K562 (cell line): Measurements from ENCODE around the gene VEZF1. TPM values are rescaled to one million over a fixed set of nuclear protein-coding genes. Genes with fewer than 3 reads are reported as not detected.
A peak's percentile ranks its signal among the peaks of the same experiment; 100 is the strongest.

Source experiments
- ATF3 ChIP-seq, 2 experiments: fragments of 450-650 bp in 1 of 2; sonication (generic) in 1 of 2; formaldehyde crosslinking in 1 of 2; IDR thresholded peaks in 1 of 2; conservative IDR thresholded peaks in 1 of 2; 2 replicates each; pipeline versions ENCODE4 v1.6.1 to v1.8.1; 2016 to 2023; ENCODE audit warnings: mild to moderate bottlenecking in 2 of 2, moderate library complexity in 2 of 2, inconsistent platforms in 1 of 2, missing genetic modification reagents in 1 of 2
- CHD1 ChIP-seq: fragments of 200-600 bp; sonication (generic); IDR thresholded peaks from one replicate; pipeline ENCODE4 v1.6.1; 2012; ENCODE audit warnings: mild to moderate bottlenecking, moderate library complexity, low read length, inconsistent platforms
- EGR1 ChIP-seq: fragments of 450-650 bp; conservative IDR thresholded peaks from 2 replicates; pipeline ENCODE4 v1.6.1; 2017; ENCODE audit warnings: mild to moderate bottlenecking
- HDAC1 ChIP-seq, 2 experiments: fragments of 450-650 bp; IDR thresholded peaks; 2 replicates each; pipeline ENCODE4 v1.6.1; 2016 to 2017; ENCODE audit warnings: inconsistent platforms in 1 of 2, mild to moderate bottlenecking in 1 of 2, moderate library complexity in 1 of 2
- RBBP5 ChIP-seq: fragments of 200-600 bp; sonication (generic); IDR thresholded peaks from 2 replicates; pipeline ENCODE4 v1.6.1; 2012; ENCODE audit warnings: borderline replicate concordance, mild to moderate bottlenecking, low read length, control low read depth, inconsistent platforms; ENCODE audit not compliant: insufficient read depth, poor library complexity, severe bottlenecking
- RBFOX2 ChIP-seq: fragments of 200-400 bp; formaldehyde crosslinking; IDR thresholded peaks from 2 replicates; pipeline ENCODE4 v1.6.1; 2017; ENCODE audit warnings: low read depth, mild to moderate bottlenecking, low read length, moderate library complexity
- SMARCE1 ChIP-seq: fragments of 450-650 bp; IDR thresholded peaks from 2 replicates; pipeline ENCODE4 v1.7.1; 2016; ENCODE audit warnings: mild to moderate bottlenecking
- STAT6 ChIP-seq: sonication (generic); formaldehyde crosslinking; IDR thresholded peaks from 2 replicates; pipeline ENCODE4 v1.8.1; 2023; ENCODE audit warnings: mild to moderate bottlenecking, missing genetic modification reagents
- THAP7 ChIP-seq: fragments of 250-450 bp; sonication (Bioruptor Pico); IDR thresholded peaks from 2 replicates; pipeline ENCODE4 v1.5.0; 2021
- UBTF ChIP-seq, 2 experiments: IDR thresholded peaks; 2 replicates each; pipeline ENCODE4 v1.6.1; 2012; ENCODE audit warnings: improper control_type of control experiment in 2 of 2, low read depth in 2 of 2, low read length in 2 of 2, borderline replicate concordance in 1 of 2
- ZNF449 ChIP-seq: fragments of 250-450 bp; sonication (Bioruptor Pico); IDR thresholded peaks from 2 replicates; pipeline ENCODE4 v1.8.0; 2022; ENCODE audit warnings: moderate library complexity, mild to moderate bottlenecking, inconsistent platforms
- ZNF518B ChIP-seq: fragments of 250-450 bp; sonication (Bioruptor Pico); IDR thresholded peaks from 2 replicates; pipeline ENCODE4 v1.5.0; 2021; ENCODE audit warnings: mild to moderate bottlenecking, moderate library complexity
- polyA plus RNA-seq, 8 experiments: library from polyadenylated mRNA; depleted of rRNA in 4 of 8; stranded (reverse) in 5 of 8; unstranded in 3 of 8; fragments of >200 nt; fragmentation: Nextera tagmentation in 2 of 8; fragmentation: Illumina TruSeq in 1 of 8; extraction: Ambion mirVana in 2 of 8; extraction: Trizol in 1 of 8; gene quantifications; 2 replicates each; pipeline versions ENCODE4 v1.2.1 to v1.2.3, GENCODE V29; 2011 to 2014; ENCODE audit warnings: inconsistent platforms in 1 of 8, missing spikeins in 1 of 8
- total RNA-seq, 7 experiments: library from RNA; depleted of rRNA in 6 of 7; stranded (reverse); fragments of >200 nt in 6 of 7; fragmentation: Illumina TruSeq in 2 of 7; extraction: Trizol in 2 of 7; gene quantifications; 2 replicates each; pipeline versions ENCODE4 v1.2.1 to v1.2.3, GENCODE V29; 2011 to 2021; ENCODE audit warnings: low replicate concordance in 1 of 7

The VEZF1 gene
- total and polyA plus RNA-seq, 9 of the 15 experiments (the other 6 are each of a cell fraction or from before 2014, with no cell fraction given) = 9.5 to 33.4 (median 22.1) TPM

GRCh38 chr17:57986841-57987580 is 1.0 kb downstream of the VEZF1 start (continued):
- TF ChIP-seq THAP7 (CRISPR knock-in tag) (no peak), UBTF (IDR thresholded peaks at IDR 0.05; ENCODE audit: borderline replicate concordance in 1 of 2, low read depth in 2 of 2, low read length in 2 of 2) (0 out of 4 replicates have a peak, but pooled peaks have one; percentile 25 to 55), ZNF449 (no peak), STAT6 (CRISPR knock-in tag) (no peak), SMARCE1 (0 out of 2 replicates have a peak, but pooled peaks have one; percentile 19), CHD1 (peak; percentile 30), ZNF518B (CRISPR knock-in tag) (no peak), HDAC1 (IDR thresholded peaks at IDR 0.05) (no peak), RBFOX2 (peak; percentile 14; the same call in 1 of the 2 replicates), ATF3 (IDR thresholded peaks at IDR 0.05) (peak; percentile 83), ATF3 (CRISPR knock-in tag; conservative IDR thresholded peaks at IDR 0.05) (no peak), RBBP5 (peak; percentile 69), EGR1 (peak; percentile 16; the same call in 1 of the 2 replicates)
